Stimulated activated CD4-positive, alpha-beta T cell treated with anti-CD3 and anti-CD28 coated beads, Interleukin-4, amount 100 ng/mL, for 48 hours (primary cell): Measurements from ENCODE around the gene ZNF79.

Experiments used
- DNase-seq, 2 donors: peaks; one replicate each; pipeline ENCODE4 v3.0.0-alpha.2; 2020; ENCODE audit warnings: low read depth in 2 of 2

ZNF79 gene

GRCh38 chr9:127426756-127427155 is 2.6 kb downstream of the ZNF79 start:
- DNase-seq: no peak

- DNase-seq: no peak
Measured at GRCh38 chr9:127428348-127428747, 4.2 kb downstream of the ZNF79 start.

GRCh38 chr9:127430415-127430814 is 6.2 kb downstream of the ZNF79 start:
- DNase-seq: no peak

GRCh38 chr9:127437497-127438264 is 13.5 kb downstream of the ZNF79 start:
- DNase-seq: no peak

- DNase-seq: no peak
Measured at GRCh38 chr9:127438394-127438793, 14.2 kb downstream of the ZNF79 start.

- no peak for DNase-seq
Measured at GRCh38 chr9:127444283-127444920, 20.2 kb downstream of the ZNF79 start.

GRCh38 chr9:127444921-127445850 is 21.0 kb downstream of the ZNF79 start:
- no peak for DNase-seq

GRCh38 chr9:127445851-127446712 is 21.9 kb downstream of the ZNF79 start:
- DNase-seq: no peak

- DNase-seq: no peak
Measured at GRCh38 chr9:127446713-127447415, 22.7 kb downstream of the ZNF79 start.

- DNase-seq: no peak
Measured at GRCh38 chr9:127447416-127448111, 23.4 kb downstream of the ZNF79 start.

- no peak for DNase-seq
Measured at GRCh38 chr9:127448112-127448805, 24.1 kb downstream of the ZNF79 start.

GRCh38 chr9:127449332-127449966 is 25.3 kb downstream of the ZNF79 start:
- no peak for DNase-seq

- no peak for DNase-seq
Measured at GRCh38 chr9:127450243-127450760, 26.1 kb downstream of the ZNF79 start.

GRCh38 chr9:127450830-127451607 is 26.8 kb downstream of the ZNF79 start, which contains the start of the genes LRSAM1 and RPL12:
Gene LRSAM1 (plus strand): TSS chr9:127451510. CDS start chr9:127454528, 3,018 bp downstream.
Gene RPL12 (minus strand): TSS chr9:127451406. CDS start chr9:127451317, 89 bp downstream.
- peak; percentile 95 to 99 for DNase-seq

- no peak for DNase-seq
Measured at GRCh38 chr9:127451608-127451857, 27.4 kb downstream of the ZNF79 start.

GRCh38 chr9:127451858-127452656 is 27.9 kb downstream of the ZNF79 start:
- peak; percentile 50 to 54 for DNase-seq

- DNase-seq: no peak
Measured at GRCh38 chr9:127452691-127453090, 28.5 kb downstream of the ZNF79 start.
